Fibroblast of peridontal ligament (primary cell): Measurements from ENCODE around the gene CTNNA2.
A peak's percentile ranks its signal among the peaks of the same experiment; 100 is the strongest.

ENCODE experiments used
- DNase-seq: peaks from one replicate; pipeline ENCODE4 v3.0.0-alpha.2; 2010; ENCODE audit errors: extremely low read depth

Gene CTNNA2

GRCh38 chr2:80326214-80326613 lies 813.4 kb downstream of the CTNNA2 start:
- DNase-seq: peak; percentile 35

GRCh38 chr2:80326861-80327260 lies 814.0 kb downstream of the CTNNA2 start:
- DNase-seq: no peak

- no peak for DNase-seq
These were observed 815.3 kb downstream of the CTNNA2 start for GRCh38 chr2:80328159-80328571.

- no peak for DNase-seq
These were observed 816.6 kb downstream of the CTNNA2 start for GRCh38 chr2:80329491-80329890.

GRCh38 chr2:80330527-80331450 lies 817.9 kb downstream of the CTNNA2 start:
- no peak for DNase-seq

GRCh38 chr2:80333886-80334285 lies 821.0 kb downstream of the CTNNA2 start:
- DNase-seq: no peak

- no peak for DNase-seq
These were observed 822.6 kb downstream of the CTNNA2 start for GRCh38 chr2:80335411-80335810.

- no peak for DNase-seq
These were observed 825.9 kb downstream of the CTNNA2 start for GRCh38 chr2:80338794-80339193.

- no peak for DNase-seq
These were observed 827.2 kb downstream of the CTNNA2 start for GRCh38 chr2:80340022-80340421.

- DNase-seq: no peak
These were observed 835.2 kb downstream of the CTNNA2 start for GRCh38 chr2:80348078-80348477.

GRCh38 chr2:80348953-80349352 lies 836.1 kb downstream of the CTNNA2 start:
- DNase-seq: no peak

- DNase-seq: no peak
These were observed 838.4 kb downstream of the CTNNA2 start for GRCh38 chr2:80351231-80351630.

- no peak for DNase-seq
These were observed 842.0 kb downstream of the CTNNA2 start for GRCh38 chr2:80354858-80355257.

GRCh38 chr2:80361904-80362303 lies 849.1 kb downstream of the CTNNA2 start:
- no peak for DNase-seq

- DNase-seq: no peak
These were observed 850.5 kb downstream of the CTNNA2 start for GRCh38 chr2:80363330-80363729.

GRCh38 chr2:80363791-80364349 lies 851.0 kb downstream of the CTNNA2 start:
- no peak for DNase-seq

- no peak for DNase-seq
These were observed 851.8 kb downstream of the CTNNA2 start for GRCh38 chr2:80364524-80365212.

- DNase-seq: no peak
These were observed 852.9 kb downstream of the CTNNA2 start for GRCh38 chr2:80365762-80366161.

- DNase-seq: no peak
These were observed 857.6 kb downstream of the CTNNA2 start for GRCh38 chr2:80370375-80371009.

GRCh38 chr2:80374105-80374504 lies 861.3 kb downstream of the CTNNA2 start:
- no peak for DNase-seq

- DNase-seq: peak; percentile 22
These were observed 864.2 kb downstream of the CTNNA2 start for GRCh38 chr2:80377071-80377470.

- no peak for DNase-seq
These were observed 867.9 kb downstream of the CTNNA2 start for GRCh38 chr2:80380736-80381135.
